Stimulated activated CD4-positive, alpha-beta T cell treated with anti-CD3 and anti-CD28 coated beads, Interleukin-1b, Interleukin-23, amount 100 ng/mL, for 24 hours (primary cell): ENCODE data around the gene PRLR.
A peak's percentile ranks its signal among the peaks of the same experiment; 100 is the strongest.

Experiments
- DNase-seq, 4 experiments: peaks; one replicate each; pipeline ENCODE4 v3.0.0-alpha.2; 2020; ENCODE audit warnings: low read depth in 4 of 4, low spot score in 1 of 4

PRLR gene

GRCh38 chr5:35091704-35092103, 138.6 kb downstream of the PRLR start:
- no peak for DNase-seq

DNA sequence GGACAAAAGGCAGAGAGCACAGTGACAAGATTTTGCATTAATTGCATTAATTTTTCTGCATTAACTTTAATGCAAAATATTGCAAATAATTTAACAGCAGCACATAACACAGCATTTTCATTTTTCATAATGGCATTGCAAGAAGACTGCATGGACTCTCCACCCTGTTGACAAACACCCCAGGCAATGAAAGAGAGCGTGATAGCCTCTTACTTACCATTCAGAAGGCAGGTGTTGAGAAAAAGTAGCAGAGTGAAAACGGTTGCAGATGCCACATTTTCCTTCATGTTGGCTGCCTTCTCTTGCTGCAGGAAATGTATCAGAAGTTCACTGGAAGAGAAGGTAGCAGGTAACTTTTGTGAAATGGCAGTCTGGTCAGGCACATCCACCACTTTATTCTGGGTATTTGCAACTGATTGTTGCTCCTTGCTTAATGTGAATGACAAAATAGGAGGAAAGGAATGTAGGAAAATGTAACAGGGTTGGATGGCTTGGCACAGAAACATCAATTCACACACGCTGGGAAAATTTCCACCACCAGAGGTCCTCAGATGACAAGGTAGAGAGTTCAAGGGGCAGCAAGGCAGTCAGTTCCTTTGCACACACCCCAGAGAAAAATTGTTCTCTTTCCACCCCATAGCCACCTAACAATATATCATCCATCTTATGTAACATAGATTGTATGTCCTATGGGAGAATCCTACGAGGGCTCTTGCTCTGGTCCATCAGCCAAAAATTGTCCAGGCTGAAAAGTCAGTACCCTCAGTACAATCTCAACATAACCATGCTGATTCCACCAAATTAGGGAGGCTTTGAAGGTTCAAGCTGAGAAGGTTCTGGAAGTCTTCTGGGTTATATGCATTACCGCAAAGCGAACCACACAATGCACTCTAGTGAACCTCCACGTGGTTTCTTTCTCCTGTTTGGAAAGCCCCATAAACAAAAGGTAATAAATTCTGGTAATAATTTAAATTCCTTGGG, 140.7 kb downstream of the PRLR start:
- peak; percentile 13 to 36 (median 31) for DNase-seq

- DNase-seq, result no peak
Observed at GRCh38 chr5:35087991-35088390, 142.3 kb downstream of the PRLR start.

DNA sequence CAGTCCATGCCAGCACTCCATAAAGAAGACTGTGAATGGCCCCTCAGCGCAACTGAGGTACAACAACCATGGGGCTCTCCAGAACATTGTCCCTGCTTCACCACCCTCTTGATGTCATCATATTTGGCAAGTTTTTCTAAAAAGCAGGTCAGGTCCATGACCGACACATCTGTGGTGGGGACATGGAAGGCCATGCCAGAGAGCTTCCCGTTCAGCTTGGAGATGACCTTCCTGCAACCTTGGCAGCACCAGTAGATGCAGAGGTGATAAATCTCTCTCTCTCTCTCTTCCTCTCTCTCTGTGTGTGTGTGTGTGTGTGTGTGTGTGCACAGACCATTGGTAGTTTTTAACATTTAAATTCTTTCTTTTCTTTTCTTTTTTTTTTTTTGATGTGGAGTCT, 147.1 kb downstream of the PRLR start:
- no peak for DNase-seq

GRCh38 chr5:35082530-35082929, 147.8 kb downstream of the PRLR start:
- DNase-seq, result no peak

DNA sequence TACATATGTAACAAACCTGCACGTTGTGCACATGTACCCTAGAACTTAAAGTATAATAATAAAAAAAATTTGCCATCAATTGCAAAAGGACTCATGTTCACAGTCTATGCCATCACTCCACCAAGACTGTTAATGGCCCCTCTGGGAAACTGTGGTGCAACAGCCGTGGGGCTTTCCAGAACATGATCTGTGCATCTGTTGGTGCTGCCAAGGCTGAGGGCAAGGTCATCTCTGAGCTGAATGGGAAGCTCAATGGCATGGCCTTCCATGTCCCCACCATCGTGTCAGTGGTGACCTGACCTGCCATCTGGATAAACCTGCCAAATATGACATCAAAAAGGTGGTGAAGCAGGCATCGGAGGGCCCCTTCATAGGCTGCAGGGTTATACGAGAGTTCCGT, 149.2 kb downstream of the PRLR start:
- DNase-seq, result no peak

- DNase-seq, result no peak
Observed at GRCh38 chr5:35073160-35073559, 157.1 kb downstream of the PRLR start.

DNA sequence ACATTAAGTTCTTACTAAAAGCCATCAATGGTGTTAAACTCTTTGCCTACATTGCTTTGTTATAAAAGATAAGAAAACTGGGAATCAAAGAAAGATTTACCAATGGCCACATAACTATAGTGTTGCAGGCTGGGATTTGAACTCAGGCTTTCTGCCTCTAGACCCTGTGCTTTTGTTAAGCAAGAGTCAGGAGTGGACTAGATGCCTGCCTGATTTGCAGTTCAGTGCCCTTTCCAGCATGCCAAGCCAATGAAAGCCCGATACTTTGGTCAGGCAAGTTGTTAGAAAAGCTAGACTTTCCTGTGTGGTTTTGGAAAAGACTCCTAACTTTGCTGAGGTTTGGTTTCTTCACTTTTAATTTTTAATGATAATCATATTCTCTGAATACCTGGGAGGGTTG, 161.1 kb downstream of the PRLR start:
- DNase-seq, result no peak

DNA sequence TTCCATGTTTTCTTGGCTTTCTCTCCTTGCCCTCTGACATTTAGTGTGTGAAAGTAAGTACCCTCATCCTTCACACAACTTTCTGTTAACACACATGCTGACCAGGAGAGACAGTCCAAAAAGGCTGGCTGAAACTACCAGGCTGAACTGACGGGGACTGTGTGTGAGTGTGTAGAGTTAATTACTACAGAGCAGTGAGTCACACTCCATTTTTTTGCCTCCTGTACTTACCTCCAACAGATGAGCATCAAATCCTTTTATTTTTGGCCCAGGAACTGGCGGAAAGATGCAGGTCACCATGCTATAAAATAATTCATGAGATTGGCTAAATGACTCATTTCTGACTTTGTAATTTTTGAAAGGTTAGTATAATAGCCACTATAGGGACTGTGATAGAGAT, 162.3 kb downstream of the PRLR start:
- no peak for DNase-seq

DNA sequence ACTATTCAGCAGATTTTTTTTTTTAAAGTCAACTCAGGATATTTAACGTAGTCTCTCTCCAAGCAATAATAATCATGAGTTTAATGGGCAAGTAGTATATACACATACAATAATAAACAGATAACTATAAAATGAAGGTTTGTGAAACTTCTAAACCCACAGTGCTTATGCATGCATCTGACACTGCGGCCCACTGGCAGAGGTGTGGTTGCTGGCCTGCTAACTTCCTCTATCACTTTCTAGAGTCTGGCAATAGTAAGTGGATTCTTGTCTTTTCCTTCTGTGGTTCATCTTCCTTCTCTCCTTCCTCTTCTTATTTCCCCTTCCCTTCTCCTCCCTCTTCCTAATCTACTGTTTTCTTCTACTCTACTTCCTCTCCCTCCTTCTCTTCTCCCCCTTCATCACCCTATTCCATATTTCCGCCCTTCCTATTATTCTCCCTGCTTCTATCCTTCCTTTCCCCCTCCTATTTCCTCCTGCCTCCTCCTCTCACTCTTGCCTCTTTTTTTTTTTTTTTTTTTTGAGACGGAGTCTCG, 164.0 kb downstream of the PRLR start:
- DNase-seq, result no peak

- no peak for DNase-seq
Observed at GRCh38 chr5:35063414-35063813, 166.9 kb downstream of the PRLR start.

DNA sequence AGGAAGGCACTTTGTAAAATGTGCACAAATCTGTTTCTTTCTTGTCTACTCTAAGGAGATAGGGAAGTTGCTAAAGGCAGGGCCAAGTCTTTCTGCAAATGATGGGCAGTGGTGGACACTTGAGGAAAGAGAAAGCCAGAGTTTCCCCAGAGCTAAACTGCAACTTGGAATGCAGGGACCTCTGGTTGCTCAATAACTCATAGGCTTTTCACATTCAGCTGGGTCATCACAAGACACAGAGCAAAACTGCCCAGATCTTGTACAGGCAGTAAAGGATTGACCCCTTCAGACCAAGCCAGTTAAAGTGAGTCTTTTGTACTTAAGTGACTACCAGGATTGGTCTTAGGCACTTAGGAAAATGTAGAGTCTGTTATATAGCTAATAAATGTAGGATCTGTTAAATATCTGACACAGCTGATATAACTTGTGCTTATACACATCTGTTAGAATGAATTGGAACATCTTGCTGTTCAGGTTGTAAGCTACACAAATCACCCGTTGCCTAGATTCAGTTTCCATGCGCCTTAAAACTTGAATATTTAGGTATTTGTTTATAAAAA, 169.0 kb downstream of the PRLR start:
- DNase-seq, result no peak

- no peak for DNase-seq
Observed at GRCh38 chr5:35060236-35060635, 170.1 kb downstream of the PRLR start.

DNA sequence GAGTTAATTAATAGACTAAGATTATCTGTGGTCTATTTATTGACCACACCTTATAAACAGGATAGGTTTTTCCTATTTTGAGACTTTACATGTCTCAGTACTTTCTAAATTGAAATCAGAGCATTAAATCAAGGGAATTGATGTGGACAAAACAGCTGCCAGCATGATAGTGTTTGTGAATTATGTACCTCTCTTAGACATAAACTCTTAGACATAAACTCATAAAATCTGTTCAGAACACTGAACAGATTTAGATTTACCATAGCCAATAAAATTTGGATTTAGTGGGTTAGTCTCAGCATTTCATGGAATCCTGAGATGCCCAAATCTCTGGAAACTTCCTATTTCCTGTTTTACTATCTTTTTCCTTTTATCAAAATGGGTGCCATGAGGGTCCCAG, 171.0 kb downstream of the PRLR start:
- DNase-seq, result no peak

- DNase-seq, result no peak
Observed at GRCh38 chr5:35058374-35058788, 171.9 kb downstream of the PRLR start.

- DNase-seq, result no peak
Observed at GRCh38 chr5:35056686-35057085, 173.6 kb downstream of the PRLR start.

- no peak for DNase-seq
Observed at GRCh38 chr5:35052838-35053237, 177.4 kb downstream of the PRLR start.

- no peak for DNase-seq
Observed at GRCh38 chr5:35050541-35051126, 179.7 kb downstream of the PRLR start.

- DNase-seq, result no peak
Observed at GRCh38 chr5:35048910-35049309, 181.4 kb downstream of the PRLR start.

GRCh38 chr5:35047785-35048404, 182.4 kb downstream of the PRLR start, which contains the start of gene AGXT2:
Gene AGXT2 (minus strand): TSS chr5:35047949. CDS start chr5:35047892, 57 bp downstream.
- DNase-seq, result no peak

DNA sequence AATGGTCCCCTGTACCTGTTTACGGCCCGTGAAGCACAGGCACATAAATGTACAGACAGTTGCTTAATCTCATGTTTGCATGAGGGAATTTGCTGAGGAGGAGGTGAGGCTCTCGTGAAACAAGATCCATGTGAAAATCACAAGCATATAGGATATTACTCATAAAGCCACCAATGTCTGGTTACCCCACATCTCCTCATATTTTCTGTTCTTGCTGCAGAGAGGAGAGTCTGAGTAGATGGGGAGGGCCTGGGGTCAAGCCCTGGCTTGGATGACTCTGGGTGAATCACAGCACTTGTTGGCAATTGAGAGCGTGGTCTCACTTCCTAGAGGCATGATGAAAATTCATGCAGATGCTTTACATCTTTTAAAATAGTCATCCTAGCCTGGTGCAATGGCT, 183.5 kb downstream of the PRLR start:
- no peak for DNase-seq
